ENCODE data around the gene TBXAS1.

DNA sequence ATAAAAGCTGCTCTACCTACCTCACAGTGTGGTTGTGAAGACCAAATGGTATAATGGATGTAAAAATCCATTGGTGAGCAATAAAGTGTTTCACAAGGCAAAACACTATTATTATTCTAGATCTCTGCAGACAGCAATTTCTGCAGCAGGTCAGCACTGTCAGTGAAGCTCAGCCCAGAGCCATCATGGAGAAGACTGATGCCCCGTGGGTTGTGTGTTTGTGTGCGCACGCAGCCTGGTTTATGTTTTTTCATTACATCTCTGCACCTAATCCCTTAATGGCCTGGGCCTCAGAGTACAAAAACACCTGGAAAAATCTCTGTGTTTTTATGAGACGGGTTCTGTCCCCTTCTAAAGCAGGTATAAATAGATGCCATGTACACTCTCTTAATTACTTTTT lies 169.5 kb downstream of the TBXAS1 start:
- TF ChIP-seq POLR2AphosphoS5 (IDR thresholded peaks at IDR 0.05) (no peak), CTCF (IDR thresholded peaks at IDR 0.05) (no peak), POLR2A (IDR thresholded peaks at IDR 0.05; ENCODE audit: low read depth) (no peak)

All from esophagus muscularis mucosa (tissue), 3 donors.